Glutamatergic neuron (in vitro differentiated cells): ENCODE measurements around the gene CCDC106. TPM values are rescaled to one million over a fixed set of nuclear protein-coding genes. Genes with fewer than 3 reads are reported as not detected.

Source experiments
- DNase-seq: peaks from one replicate; pipeline ENCODE4 v3.0.0; 2022
- H3K27ac Mint-ChIP-seq: one replicate; pipeline ENCODE4 v1.8.0; 2020; ENCODE audit warnings: mild to moderate bottlenecking, mixed read lengths, inconsistent platforms; ENCODE audit not compliant: unreplicated experiment
- H3K27me3 Mint-ChIP-seq: one replicate; pipeline ENCODE4 v1.8.0; 2020; ENCODE audit warnings: mild to moderate bottlenecking, moderate library complexity, mixed read lengths, inconsistent platforms; ENCODE audit not compliant: unreplicated experiment
- H3K36me3 Mint-ChIP-seq: one replicate; pipeline ENCODE4 v1.8.0; 2020; ENCODE audit warnings: mild to moderate bottlenecking, mixed read lengths, inconsistent platforms; ENCODE audit not compliant: unreplicated experiment
- H3K4me1 Mint-ChIP-seq: one replicate; pipeline ENCODE4 v1.8.0; 2020; ENCODE audit warnings: mild to moderate bottlenecking, low read depth, mixed read lengths, inconsistent platforms; ENCODE audit not compliant: unreplicated experiment
- H3K4me3 Mint-ChIP-seq: one replicate; pipeline ENCODE4 v1.8.0; 2020; ENCODE audit warnings: mild to moderate bottlenecking, mixed read lengths, inconsistent platforms; ENCODE audit not compliant: unreplicated experiment
- H3K9me3 Mint-ChIP-seq: one replicate; pipeline ENCODE4 v1.8.0; 2020; ENCODE audit warnings: mild to moderate bottlenecking, moderate library complexity, mixed read lengths, inconsistent platforms; ENCODE audit not compliant: unreplicated experiment
- total RNA-seq: library from RNA; stranded (reverse); fragmentation: NEBNext Ultra II Directional; extraction: Animal tissue kit (Norgen Biotek cat#: 25700); gene quantifications from one replicate; pipeline ENCODE4 v1.2.1, GENCODE V29; 2021; ENCODE audit not compliant: unreplicated experiment
- TF ChIP-seq, protein P1 (sequence below): fragments of 200-600 bp; sonication (generic); IDR thresholded peaks from one replicate; pipeline ENCODE4 v1.5.0; 2021; ENCODE audit not compliant: partially characterized antibody, unreplicated experiment

The CCDC106 gene
- total RNA-seq, 1 donor from 2014 or later: 32.1 TPM

DNA sequence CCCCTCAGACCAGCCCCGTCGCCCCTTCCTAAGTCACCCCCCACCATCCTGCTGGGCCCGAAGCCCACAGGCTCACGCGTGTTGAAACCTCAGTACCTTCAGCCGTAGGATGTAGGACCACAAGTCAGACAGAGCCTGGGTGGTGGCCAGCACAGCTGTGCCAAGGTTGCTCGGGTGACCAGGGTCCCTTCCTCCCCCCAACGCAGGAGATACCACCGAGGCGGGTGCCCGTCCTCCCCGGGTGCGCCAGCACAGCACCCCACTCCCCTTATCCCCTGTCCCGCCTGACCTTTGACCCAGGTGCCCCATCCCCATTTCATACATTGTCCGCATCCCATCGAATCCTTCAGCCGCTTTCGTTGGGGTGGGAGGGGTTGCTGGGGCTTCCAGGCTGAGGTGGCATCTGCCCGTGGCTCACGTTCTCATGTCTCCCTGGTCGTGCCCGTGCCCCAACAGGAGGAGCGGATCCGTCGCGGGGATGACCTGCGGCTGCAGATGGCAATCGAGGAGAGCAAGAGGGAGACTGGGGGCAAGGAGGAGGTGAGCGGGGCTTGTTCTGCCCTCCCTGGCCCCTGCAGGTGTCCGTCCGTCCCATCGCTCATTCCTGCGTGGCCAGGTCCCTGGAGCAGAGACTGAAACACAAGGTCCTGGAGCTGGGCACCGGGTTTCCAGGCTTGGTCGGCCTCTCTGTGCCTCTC, 41.5 kb downstream of the CCDC106 start:
- Mint-ChIP-seq H3K4me1 (no peaks in the 10 kb centered on the region), H3K9me3 (peaks cover 4% of the 10 kb centered on the region), H3K27me3 (peaks cover 1% of the 10 kb centered on the region), H3K27ac (no peak overlapping the region), H3K4me3 (no peak overlapping the region), H3K36me3 (no peaks in the 10 kb centered on the region)
- DNase-seq: no peak
- TF ChIP-seq, protein P1, sequence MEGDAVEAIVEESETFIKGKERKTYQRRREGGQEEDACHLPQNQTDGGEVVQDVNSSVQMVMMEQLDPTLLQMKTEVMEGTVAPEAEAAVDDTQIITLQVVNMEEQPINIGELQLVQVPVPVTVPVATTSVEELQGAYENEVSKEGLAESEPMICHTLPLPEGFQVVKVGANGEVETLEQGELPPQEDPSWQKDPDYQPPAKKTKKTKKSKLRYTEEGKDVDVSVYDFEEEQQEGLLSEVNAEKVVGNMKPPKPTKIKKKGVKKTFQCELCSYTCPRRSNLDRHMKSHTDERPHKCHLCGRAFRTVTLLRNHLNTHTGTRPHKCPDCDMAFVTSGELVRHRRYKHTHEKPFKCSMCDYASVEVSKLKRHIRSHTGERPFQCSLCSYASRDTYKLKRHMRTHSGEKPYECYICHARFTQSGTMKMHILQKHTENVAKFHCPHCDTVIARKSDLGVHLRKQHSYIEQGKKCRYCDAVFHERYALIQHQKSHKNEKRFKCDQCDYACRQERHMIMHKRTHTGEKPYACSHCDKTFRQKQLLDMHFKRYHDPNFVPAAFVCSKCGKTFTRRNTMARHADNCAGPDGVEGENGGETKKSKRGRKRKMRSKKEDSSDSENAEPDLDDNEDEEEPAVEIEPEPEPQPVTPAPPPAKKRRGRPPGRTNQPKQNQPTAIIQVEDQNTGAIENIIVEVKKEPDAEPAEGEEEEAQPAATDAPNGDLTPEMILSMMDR: no peak

GRCh38 chr19:55690109-55690768, 42.2 kb downstream of the CCDC106 start:
- no peaks in the 10 kb centered on the region for H3K36me3 Mint-ChIP-seq
- no peak overlapping the region for H3K4me3 Mint-ChIP-seq
- no peaks in the 10 kb centered on the region for H3K4me1 Mint-ChIP-seq
- peaks cover 1% of the 10 kb centered on the region for H3K27me3 Mint-ChIP-seq
- peaks cover 4% of the 10 kb centered on the region for H3K9me3 Mint-ChIP-seq
- H3K27ac Mint-ChIP-seq: no peak overlapping the region
- no peak for DNase-seq
- TF ChIP-seq, protein P1: no peak

DNA sequence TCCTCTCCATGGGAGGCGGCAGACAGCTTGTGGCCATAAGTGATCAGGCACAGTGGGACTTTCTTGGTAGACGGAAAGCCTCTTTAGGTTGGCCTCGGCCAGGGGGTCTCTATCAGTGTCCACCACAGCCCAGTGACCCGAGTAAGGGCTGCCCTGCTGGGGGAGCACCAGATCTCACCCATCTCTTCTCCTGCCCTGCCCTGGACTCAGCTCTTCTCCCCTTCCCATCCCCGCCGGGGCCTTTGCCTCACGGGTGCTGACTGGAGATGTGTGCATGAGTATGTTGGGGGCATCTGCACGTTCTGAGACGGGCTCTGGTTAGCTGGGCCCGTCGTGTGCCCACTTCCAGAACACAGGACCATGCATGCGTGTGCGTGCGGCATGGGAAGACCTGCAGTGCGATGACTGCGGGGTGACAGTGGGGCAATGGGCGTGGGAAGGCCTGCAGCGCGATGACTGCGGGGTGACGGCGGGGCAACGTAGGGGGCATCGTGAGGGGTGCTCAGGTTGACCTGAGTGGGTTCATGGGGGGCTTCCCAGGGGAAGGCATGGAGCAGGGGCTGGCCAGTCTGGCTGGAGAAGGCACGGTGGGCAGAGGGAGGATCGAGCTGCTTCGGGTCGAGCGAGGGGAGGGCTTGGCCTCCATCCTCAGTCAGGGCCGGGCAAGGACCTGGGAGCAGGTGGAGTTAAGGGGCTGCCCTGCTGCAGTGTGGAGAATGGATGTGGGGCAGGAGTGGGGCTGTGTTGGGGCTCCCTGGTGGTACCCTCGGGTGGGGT, 42.9 kb downstream of the CCDC106 start:
- Mint-ChIP-seq H3K27ac (no peak overlapping the region), H3K27me3 (peaks cover 3% of the 10 kb centered on the region), H3K36me3 (no peaks in the 10 kb centered on the region), H3K4me3 (no peak overlapping the region), H3K9me3 (peaks cover 4% of the 10 kb centered on the region), H3K4me1 (no peaks in the 10 kb centered on the region)
- DNase-seq: no peak
- TF ChIP-seq, protein P1: no peak

DNA sequence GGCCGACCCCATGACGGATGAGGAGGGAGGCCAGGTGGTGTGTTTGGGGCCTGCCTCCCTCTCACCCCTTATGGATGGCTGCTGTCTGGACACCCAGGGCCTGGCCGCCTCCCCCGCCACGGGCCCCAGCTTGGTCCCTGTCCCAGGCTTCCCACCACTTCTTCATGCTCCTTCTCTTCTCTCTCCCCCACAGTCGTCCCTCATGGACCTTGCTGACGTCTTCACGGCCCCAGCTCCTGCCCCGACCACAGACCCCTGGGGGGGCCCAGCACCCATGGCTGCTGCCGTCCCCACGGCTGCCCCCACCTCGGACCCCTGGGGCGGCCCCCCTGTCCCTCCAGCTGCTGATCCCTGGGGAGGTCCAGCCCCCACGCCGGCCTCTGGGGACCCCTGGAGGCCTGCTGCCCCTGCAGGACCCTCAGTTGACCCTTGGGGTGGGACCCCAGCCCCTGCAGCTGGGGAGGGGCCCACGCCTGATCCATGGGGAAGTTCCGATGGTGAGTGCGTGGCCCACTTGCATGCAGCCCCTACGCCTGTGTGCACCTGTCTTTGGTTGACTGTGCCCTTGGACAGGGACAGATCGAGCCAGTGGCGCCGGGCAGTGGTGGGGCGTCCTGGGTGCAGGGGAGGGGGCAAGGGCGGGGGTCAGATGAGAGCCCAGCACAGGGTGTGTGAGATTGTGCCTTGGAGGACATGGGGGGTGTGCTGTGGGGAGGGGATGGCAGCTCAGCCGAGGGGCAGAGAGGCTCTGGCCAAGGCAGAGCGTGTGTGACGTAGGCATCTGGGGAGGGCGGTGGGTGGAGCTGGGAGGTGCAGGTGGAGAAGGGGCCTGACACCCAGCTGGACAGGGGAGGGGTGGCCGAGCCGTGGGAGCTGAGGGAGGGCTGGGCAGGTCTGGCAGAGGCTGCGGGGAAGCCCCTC, 43.8 kb downstream of the CCDC106 start:
- no peak for DNase-seq
- H3K9me3 Mint-ChIP-seq: peaks cover 4% of the 10 kb centered on the region
- no peak overlapping the region for H3K27ac Mint-ChIP-seq
- H3K4me3 Mint-ChIP-seq: no peak overlapping the region
- peaks cover 6% of the 10 kb centered on the region for H3K27me3 Mint-ChIP-seq
- TF ChIP-seq, protein P1: no peak
- no peaks in the 10 kb centered on the region for H3K4me1 Mint-ChIP-seq
- H3K36me3 Mint-ChIP-seq: no peaks in the 10 kb centered on the region
